Measurements from ENCODE around the gene IRS2. TPM values are rescaled to one million over a fixed set of nuclear protein-coding genes. Genes with fewer than 3 reads are reported as not detected.

The IRS2 gene
- total and polyA plus RNA-seq, 2 experiments from 2014 or later = 3.6 to 14.5 TPM

DNA sequence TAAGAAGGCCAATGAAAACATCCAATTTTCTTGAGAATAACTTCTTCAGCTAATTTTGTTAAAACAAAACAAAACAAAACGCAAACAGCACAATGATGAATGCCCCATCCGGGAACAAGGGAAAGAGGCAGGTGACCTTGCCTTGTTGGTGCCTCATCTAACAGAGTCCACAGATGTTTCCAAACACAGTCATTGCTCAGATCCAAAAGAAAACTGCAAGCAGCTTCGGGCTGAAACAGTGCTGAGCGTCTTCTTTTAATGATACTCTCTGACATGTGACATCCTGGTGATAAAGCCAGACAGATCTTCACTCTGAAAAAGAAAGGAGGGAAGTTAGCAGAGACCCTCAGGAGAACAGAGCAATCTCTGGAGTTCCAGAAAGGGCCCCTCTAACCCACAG lies 30.4 kb downstream of the IRS2 start (continued):
- TF ChIP-seq, protein P1, sequence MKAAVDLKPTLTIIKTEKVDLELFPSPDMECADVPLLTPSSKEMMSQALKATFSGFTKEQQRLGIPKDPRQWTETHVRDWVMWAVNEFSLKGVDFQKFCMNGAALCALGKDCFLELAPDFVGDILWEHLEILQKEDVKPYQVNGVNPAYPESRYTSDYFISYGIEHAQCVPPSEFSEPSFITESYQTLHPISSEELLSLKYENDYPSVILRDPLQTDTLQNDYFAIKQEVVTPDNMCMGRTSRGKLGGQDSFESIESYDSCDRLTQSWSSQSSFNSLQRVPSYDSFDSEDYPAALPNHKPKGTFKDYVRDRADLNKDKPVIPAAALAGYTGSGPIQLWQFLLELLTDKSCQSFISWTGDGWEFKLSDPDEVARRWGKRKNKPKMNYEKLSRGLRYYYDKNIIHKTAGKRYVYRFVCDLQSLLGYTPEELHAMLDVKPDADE (IDR thresholded peaks at IDR 0.05) = no peak
- TF ChIP-seq JUNB (IDR thresholded peaks at IDR 0.05; ENCODE audit: unreplicated experiment) = no peak
- no peak for TF ChIP-seq CREB1 (CRISPR knock-in tag; IDR thresholded peaks at IDR 0.05; ENCODE audit: low read depth)
- TF ChIP-seq, protein P2, sequence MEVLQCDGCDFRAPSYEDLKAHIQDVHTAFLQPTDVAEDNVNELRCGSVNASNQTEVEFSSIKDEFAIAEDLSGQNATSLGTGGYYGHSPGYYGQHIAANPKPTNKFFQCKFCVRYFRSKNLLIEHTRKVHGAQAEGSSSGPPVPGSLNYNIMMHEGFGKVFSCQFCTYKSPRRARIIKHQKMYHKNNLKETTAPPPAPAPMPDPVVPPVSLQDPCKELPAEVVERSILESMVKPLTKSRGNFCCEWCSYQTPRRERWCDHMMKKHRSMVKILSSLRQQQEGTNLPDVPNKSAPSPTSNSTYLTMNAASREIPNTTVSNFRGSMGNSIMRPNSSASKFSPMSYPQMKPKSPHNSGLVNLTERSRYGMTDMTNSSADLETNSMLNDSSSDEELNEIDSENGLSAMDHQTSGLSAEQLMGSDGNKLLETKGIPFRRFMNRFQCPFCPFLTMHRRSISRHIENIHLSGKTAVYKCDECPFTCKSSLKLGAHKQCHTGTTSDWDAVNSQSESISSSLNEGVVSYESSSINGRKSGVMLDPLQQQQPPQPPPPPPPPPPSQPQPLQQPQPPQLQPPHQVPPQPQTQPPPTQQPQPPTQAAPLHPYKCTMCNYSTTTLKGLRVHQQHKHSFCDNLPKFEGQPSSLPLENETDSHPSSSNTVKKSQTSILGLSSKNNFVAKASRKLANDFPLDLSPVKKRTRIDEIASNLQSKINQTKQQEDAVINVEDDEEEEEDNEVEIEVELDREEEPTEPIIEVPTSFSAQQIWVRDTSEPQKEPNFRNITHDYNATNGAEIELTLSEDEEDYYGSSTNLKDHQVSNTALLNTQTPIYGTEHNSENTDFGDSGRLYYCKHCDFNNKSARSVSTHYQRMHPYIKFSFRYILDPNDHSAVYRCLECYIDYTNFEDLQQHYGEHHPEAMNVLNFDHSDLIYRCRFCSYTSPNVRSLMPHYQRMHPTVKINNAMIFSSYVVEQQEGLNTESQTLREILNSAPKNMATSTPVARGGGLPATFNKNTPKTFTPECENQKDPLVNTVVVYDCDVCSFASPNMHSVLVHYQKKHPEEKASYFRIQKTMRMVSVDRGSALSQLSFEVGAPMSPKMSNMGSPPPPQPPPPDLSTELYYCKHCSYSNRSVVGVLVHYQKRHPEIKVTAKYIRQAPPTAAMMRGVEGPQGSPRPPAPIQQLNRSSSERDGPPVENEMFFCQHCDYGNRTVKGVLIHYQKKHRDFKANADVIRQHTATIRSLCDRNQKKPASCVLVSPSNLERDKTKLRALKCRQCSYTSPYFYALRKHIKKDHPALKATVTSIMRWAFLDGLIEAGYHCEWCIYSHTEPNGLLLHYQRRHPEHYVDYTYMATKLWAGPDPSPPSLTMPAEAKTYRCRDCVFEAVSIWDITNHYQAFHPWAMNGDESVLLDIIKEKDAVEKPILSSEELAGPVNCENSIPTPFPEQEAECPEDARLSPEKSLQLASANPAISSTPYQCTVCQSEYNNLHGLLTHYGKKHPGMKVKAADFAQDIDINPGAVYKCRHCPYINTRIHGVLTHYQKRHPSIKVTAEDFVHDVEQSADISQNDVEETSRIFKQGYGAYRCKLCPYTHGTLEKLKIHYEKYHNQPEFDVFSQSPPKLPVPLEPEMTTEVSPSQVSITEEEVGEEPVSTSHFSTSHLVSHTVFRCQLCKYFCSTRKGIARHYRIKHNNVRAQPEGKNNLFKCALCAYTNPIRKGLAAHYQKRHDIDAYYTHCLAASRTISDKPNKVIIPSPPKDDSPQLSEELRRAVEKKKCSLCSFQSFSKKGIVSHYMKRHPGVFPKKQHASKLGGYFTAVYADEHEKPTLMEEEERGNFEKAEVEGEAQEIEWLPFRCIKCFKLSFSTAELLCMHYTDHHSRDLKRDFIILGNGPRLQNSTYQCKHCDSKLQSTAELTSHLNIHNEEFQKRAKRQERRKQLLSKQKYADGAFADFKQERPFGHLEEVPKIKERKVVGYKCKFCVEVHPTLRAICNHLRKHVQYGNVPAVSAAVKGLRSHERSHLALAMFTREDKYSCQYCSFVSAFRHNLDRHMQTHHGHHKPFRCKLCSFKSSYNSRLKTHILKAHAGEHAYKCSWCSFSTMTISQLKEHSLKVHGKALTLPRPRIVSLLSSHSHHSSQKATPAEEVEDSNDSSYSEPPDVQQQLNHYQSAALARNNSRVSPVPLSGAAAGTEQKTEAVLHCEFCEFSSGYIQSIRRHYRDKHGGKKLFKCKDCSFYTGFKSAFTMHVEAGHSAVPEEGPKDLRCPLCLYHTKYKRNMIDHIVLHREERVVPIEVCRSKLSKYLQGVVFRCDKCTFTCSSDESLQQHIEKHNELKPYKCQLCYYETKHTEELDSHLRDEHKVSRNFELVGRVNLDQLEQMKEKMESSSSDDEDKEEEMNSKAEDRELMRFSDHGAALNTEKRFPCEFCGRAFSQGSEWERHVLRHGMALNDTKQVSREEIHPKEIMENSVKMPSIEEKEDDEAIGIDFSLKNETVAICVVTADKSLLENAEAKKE (CRISPR knock-in tag; IDR thresholded peaks at IDR 0.05) = no peak

DNA sequence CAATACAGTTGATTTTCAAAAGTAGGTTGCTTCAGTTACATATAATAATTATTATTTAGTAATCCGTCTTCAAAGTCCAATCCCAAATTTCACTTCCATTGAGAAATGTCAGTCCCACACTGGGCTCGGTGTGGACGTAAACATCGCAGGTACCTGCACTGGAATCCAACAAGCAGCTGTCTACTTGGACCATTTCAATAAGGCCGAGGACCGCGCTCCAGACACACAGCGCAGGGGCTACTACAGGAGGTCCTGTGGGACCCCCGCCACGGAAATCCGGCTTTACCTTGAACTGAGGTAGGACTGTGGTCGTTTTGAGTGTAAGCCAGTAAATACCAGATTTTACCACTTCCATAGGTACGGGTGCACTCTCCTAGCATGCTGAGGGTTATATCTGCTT lies 30.8 kb downstream of the IRS2 start:
- Mint-ChIP-seq H3K36me3 (ENCODE audit: low read depth) (peaks cover 22% of the 10 kb centered on the region; the same call in 2 of the 3 replicates), H3K9me3 (no peaks in the 10 kb centered on the region), H3K4me3 (no peak overlapping the region), H3K27ac (no peak overlapping the region), H3K4me1 (peaks cover 15% of the 10 kb centered on the region), H3K27me3 (ENCODE audit: insufficient read depth, low read depth, poor library complexity) (no peaks in the 10 kb centered on the region)
- Histone ChIP-seq H4K20me1 (replicated peaks; ENCODE audit: insufficient read depth) (peaks cover 15% of the 10 kb centered on the region; the same call in 1 of the 2 replicates), H3K79me2 (replicated peaks; ENCODE audit: insufficient read depth) (peaks cover 35% of the 10 kb centered on the region), H2AFZ (no peak overlapping the region), H3K4me1 (ENCODE audit: insufficient read depth) (no peaks in the 10 kb centered on the region), H3K27ac (ENCODE audit: low read depth) (no peak overlapping the region), H3K27me3 (ENCODE audit: insufficient read depth) (no peaks in the 10 kb centered on the region), H3K4me3 (no peak overlapping the region), H3K4me2 (no peak overlapping the region), H3K36me3 (ENCODE audit: insufficient read depth) (no peaks in the 10 kb centered on the region; the same call in 1 of the 2 replicates), H3F3A (replicated peaks; ENCODE audit: low read depth) (no peaks in the 10 kb centered on the region), H3K9me2 (ENCODE audit: insufficient read depth) (no peaks in the 10 kb centered on the region)
- no peak for ATAC-seq
- no peak for DNase-seq (ENCODE audit: low spot score)
- TF ChIP-seq, protein P3, sequence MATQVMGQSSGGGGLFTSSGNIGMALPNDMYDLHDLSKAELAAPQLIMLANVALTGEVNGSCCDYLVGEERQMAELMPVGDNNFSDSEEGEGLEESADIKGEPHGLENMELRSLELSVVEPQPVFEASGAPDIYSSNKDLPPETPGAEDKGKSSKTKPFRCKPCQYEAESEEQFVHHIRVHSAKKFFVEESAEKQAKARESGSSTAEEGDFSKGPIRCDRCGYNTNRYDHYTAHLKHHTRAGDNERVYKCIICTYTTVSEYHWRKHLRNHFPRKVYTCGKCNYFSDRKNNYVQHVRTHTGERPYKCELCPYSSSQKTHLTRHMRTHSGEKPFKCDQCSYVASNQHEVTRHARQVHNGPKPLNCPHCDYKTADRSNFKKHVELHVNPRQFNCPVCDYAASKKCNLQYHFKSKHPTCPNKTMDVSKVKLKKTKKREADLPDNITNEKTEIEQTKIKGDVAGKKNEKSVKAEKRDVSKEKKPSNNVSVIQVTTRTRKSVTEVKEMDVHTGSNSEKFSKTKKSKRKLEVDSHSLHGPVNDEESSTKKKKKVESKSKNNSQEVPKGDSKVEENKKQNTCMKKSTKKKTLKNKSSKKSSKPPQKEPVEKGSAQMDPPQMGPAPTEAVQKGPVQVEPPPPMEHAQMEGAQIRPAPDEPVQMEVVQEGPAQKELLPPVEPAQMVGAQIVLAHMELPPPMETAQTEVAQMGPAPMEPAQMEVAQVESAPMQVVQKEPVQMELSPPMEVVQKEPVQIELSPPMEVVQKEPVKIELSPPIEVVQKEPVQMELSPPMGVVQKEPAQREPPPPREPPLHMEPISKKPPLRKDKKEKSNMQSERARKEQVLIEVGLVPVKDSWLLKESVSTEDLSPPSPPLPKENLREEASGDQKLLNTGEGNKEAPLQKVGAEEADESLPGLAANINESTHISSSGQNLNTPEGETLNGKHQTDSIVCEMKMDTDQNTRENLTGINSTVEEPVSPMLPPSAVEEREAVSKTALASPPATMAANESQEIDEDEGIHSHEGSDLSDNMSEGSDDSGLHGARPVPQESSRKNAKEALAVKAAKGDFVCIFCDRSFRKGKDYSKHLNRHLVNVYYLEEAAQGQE (IDR thresholded peaks at IDR 0.05; ENCODE audit: unreplicated experiment) = no peak

Measured in GM23338 (cell line).